ENCODE results near the gene CLIC1.

GRCh38 chr6:31778999-31779885, 42.9 kb upstream of the CLIC1 start:
- TF ChIP-seq CTCF (conservative IDR thresholded peaks at IDR 0.05 in 1 of 2, IDR thresholded peaks at IDR 0.05 in 1 of 2; ENCODE audit: extremely low read depth in 1 of 2, insufficient read depth in 1 of 2, low read depth in 1 of 2, low read length in 2 of 2) (no peak), EZH2 (IDR thresholded peaks at IDR 0.05; ENCODE audit: borderline replicate concordance, low read length) (no peak)

All from mammary epithelial cell (primary cell).